T-helper 1 cell (primary cell): ENCODE measurements around the gene SLC49A4.
"Not testable (repeated sequence)": the region's sequence is repeated elsewhere in the genome, so short reads cannot be mapped to it uniquely, and the experiment has no call there.

Experiments
- DNase-seq, 5 donors: peaks; one replicate each; pipeline ENCODE4 v3.0.0-alpha.2; 2012 to 2020
- total RNA-seq, 4 donors: gene quantifications; one replicate each; lab custom pipeline; 2026; lab: John Stamatoyannopoulos, UW

Gene SLC49A4
- total RNA-seq, result 5.4 to 12.0 (median 10.1) reads per million in 4 donors

DNA sequence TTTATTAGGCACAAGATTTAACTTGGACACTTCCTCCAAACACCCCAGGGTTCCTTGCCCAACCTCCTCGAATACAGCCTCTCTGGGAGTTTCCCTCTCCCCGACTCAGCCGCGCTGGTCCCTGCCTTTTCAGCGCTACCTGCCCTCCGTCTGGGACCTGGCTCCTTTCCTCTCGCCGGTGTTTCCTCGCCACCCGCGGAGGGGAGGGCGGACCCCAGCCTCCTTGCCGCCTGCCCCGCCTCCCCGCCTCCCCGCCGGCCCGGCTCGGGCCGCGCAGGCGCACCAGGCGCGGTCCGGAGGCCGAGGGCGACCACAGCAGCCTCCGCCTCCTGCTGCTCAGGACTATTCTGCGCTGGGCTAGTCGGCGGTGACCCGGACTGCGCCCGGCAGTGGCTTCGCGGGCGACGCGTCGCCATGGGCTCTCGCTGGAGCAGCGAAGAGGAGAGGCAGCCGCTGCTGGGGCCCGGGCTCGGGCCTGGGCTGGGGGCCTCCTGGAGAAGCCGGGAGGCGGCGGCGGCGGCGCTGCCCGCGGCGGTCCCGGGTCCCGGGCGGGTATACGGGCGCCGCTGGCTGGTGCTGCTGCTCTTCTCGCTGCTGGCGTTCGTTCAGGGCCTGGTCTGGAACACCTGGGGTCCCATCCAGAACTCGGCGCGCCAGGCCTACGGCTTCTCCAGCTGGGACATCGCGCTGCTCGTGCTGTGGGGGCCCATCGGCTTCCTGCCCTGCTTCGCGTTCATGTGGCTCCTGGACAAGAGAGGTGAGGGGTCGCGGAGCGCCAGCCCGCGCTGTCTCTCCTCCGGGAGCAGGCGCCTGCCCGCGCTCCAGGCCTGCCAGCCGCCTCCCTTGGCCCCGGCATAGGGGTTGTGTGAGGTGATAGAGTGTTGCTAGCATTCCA lies at the start of gene SLC49A4:
TSS of gene SLC49A4 (plus strand) at position 291 of the 895 bp plus-strand sequence. CDS start at position 415, 124 bp downstream.
- DNase-seq, result peak; percentile 60 to 70 (median 61)

GRCh38 chr3:122745369-122746021 lies 49.4 kb upstream of the SLC49A4 start:
- DNase-seq, result no peak

DNA sequence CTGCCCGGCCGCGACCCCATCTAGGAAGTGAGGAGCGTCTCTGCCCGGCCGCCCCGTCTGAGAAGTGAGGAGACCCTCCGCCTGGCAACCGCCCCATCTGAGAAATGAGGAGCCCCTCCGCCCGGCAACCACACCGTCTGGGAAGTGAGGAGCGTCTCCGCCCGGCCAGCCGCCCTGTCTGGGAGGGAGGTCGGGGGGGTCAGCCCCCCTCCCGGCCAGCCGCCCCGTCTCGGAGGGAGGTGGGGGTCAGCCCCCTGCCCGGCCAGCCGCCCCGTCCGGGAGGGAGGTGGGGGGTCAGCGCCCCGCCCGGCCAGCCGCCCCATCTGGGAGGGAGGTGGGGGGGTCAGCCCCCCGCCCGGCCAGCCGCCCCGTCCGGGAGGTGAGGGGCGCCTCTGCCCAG lies 47.6 kb upstream of the SLC49A4 start:
- not testable (repeated sequence) for DNase-seq

GRCh38 chr3:122748347-122748746 lies 46.5 kb upstream of the SLC49A4 start:
- no peak for DNase-seq

DNA sequence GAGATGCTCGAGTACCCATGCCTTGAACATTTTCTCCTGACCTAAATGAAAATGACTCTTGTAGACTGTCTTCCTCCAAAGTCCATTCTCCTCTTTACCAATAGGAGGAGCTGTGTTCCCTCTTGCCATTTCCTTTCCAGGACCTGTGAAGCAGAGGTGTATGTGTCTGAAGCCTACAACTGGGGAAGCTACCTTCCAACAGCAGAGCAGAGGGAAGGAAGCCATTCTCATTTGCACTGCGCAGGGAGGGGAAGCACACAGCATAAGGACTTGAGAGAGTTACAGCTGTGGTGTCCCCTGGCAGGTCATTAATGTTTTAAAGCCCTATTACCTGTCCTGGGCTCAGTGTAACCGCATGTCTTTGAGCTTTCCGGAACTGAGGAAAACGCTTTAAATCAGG lies 39.9 kb upstream of the SLC49A4 start:
- peak in 2 of 5 donors; percentile 1 to 50 for DNase-seq

DNA sequence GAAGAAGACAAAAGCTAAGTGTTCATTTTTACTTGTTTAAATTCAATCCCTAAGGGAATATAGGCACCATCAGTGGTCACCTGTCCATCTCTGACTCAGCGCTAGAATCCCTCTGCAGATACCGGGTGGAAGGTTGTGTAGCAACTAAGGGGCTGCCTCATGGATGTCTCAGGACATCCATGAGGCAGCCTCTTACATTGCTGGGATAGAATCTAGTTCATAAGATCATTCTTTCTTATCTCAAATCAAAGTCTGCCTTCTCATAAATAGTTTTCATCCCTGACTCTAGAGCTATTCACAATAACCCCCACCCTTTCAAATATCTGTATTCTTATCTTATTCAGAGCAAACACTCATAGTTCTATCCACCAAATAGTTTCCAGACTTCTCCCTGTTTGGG lies 39.4 kb upstream of the SLC49A4 start:
- DNase-seq, result no peak

- DNase-seq, result no peak
Measured at GRCh38 chr3:122758877-122759560, 35.9 kb upstream of the SLC49A4 start.

DNA sequence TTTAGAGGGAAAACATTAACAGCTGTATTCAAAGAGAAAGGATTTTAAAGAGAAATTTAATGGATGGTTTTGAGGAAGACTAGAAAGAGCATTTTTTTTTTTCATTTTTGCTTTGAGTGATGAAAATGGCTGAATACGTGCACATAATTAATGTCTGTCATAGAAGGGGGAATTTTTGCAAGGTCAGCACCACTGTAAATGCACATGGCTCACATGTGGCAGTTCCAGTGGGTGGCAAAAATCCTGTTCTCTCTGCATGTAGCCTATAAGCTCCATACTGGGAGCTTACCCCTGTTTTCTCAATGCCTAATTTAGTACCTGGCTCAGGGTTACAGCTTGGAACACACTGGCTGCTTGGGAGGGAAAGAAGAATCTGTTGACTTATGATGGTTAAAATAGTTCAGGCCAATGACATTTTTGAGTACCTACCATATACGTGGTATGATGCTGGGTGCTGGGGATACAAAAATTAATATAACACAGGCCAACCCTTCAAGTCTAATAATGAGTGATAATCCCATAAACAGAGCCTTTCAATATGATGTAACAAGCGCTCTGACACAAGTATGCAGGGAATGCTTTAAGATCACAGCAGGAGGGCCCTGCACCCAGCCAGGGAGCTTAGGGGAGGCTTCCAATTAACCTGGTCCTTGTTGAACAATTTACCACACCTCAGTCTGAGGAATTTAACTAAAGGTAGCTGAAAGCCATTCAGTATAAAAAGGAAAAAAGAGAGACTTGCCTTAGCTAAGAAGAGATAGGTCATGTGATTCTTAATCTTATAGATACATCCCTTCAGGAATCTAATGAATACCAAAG lies 34.2 kb upstream of the SLC49A4 start:
- DNase-seq, result no peak

- no peak for DNase-seq
Measured at GRCh38 chr3:122766430-122766829, 28.4 kb upstream of the SLC49A4 start.

- DNase-seq, result no peak
Measured at GRCh38 chr3:122767540-122768372, 27.1 kb upstream of the SLC49A4 start.

- DNase-seq, result no peak
Measured at GRCh38 chr3:122770521-122771202, 24.2 kb upstream of the SLC49A4 start.

GRCh38 chr3:122772827-122773226 lies 22.0 kb upstream of the SLC49A4 start:
- DNase-seq, result no peak

DNA sequence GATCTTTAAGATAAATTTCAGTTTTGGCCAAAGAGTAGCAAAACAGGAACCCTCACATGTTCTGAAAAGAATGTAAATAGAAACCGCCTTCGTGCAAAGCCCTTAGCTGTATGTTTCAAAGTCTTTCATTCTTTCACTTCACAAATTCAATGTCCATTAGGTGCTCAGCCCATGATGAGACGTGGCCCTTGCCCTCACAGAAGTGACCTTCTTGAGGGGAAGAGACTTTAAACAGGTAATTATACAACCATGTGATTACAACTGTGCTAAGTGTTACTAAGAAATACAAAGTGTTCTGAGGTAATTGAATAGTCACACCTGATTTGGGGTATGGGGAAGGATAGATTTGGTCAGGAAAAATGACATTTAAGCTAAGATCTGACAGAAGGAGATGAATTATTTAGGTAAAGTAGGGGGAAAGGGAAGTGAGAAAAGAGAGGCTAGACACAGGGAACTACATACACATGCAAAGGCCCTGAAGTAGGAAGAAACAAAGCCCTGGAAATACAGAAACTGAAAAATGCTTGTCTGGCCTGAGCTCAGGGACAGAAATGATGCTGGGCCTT lies 20.8 kb upstream of the SLC49A4 start:
- DNase-seq, result no peak

GRCh38 chr3:122774564-122774963 lies 20.3 kb upstream of the SLC49A4 start:
- no peak for DNase-seq

GRCh38 chr3:122776675-122777468 lies 18.0 kb upstream of the SLC49A4 start:
- DNase-seq, result no peak

DNA sequence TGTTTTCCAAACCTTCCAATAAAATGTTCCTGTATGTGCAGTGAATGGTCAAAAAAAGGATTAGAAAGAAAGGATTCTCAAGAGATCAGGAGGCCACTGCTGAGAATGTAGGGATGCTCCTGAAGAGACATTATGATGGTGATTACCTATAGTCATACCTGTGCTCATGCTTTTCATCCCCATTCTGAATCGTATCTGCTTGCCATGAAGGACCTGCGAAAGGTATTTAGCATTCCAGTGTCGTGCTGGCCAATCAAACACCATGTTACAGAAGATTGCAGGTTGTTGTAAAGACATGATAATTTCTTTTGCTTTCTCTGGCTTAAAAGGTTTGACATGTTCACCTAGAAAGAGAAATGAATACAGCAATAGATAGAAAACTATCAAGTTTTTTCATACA lies 17.3 kb upstream of the SLC49A4 start:
- no peak for DNase-seq

- DNase-seq, result no peak
Measured at GRCh38 chr3:122782804-122783203, 12.1 kb upstream of the SLC49A4 start.

DNA sequence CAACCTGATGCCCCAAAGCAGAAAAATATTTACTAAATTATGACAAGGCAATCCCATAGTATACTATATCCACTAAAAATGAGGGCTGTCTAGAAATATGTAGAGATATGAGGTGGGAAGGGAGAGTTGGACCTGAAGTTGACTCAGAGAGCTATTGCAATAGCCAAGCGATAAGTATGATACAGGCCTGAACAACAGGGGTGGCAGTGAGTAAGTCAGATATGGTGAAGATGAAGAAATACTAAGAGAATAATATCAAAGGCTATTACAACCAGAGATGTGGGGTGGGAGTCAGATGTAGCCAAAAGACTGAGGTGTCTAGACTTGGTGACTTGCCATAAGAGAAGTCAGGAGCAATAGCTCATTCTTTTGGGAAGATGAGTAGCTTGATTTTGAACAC lies 10.4 kb upstream of the SLC49A4 start:
- no peak for DNase-seq

DNA sequence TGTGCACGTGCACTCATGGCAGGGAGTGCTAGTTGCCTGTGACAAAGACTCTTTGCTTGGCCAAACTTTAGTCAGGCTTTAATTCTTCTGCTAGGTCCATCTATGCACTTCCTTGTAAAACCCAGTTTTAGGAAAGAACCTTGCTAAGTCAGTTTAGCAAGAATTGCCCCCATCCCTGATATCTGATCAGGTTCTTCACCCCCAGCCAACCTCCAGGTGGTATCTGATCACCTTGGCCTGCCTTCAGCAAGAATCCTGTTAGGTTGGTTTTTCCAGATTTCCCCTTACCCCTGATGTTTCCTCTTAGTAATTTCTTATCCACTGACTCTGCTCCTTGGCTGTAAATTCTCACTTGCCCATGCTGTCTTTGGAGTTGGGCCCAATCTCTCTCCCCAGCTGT lies 9.6 kb upstream of the SLC49A4 start:
- DNase-seq, result no peak

DNA sequence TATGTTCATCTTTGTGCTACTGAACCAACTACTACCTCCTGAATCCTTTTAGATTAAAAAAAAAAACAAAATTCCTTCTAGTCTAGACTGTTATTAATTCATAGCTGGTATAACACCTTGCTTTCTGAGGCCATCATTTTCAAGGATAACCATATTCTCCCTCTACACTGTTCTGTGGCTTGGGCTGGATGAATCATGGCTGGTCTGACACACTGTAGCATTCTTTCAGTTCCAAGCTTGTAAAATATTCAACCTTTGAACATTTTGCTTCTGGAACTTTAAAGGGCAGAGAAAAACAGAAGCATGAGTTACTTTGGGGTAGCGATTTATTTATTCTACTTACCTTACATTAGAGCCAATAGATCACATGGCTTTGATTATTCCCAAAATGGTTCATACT lies 8.8 kb upstream of the SLC49A4 start:
- no peak for DNase-seq
